ENCODE data around the gene DTNA. TPM values are rescaled to one million over a fixed set of nuclear protein-coding genes. Genes with fewer than 3 reads are reported as not detected.
"Not testable (repeated sequence)": the region's sequence is repeated elsewhere in the genome, so short reads cannot be mapped to it uniquely, and the experiment has no call there.

Gene DTNA
- total RNA-seq, 1 donor from 2014 or later: 55.7 TPM

GRCh38 chr18:34723143-34723542 lies 13.0 kb downstream of the DTNA start:
- no peak for DNase-seq (ENCODE audit: low spot score)

- DNase-seq (ENCODE audit: low spot score): not testable (repeated sequence)
Observed at GRCh38 chr18:34725737-34726136, 15.6 kb downstream of the DTNA start.

- DNase-seq (ENCODE audit: low spot score): no peak
Observed at GRCh38 chr18:34726286-34727004, 16.3 kb downstream of the DTNA start.

GRCh38 chr18:34729264-34729663 lies 19.2 kb downstream of the DTNA start:
- DNase-seq (ENCODE audit: low spot score): no peak

- no peak for DNase-seq (ENCODE audit: low spot score)
Observed at GRCh38 chr18:34729740-34730355, 19.8 kb downstream of the DTNA start.

GRCh38 chr18:34730774-34731173 lies 20.7 kb downstream of the DTNA start:
- no peak for DNase-seq (ENCODE audit: low spot score)

- no peak for DNase-seq (ENCODE audit: low spot score)
Observed at GRCh38 chr18:34734056-34734455, 24.0 kb downstream of the DTNA start.

GRCh38 chr18:34734526-34734925 lies 24.4 kb downstream of the DTNA start:
- not testable (repeated sequence) for DNase-seq (ENCODE audit: low spot score)

- DNase-seq (ENCODE audit: low spot score): no peak
Observed at GRCh38 chr18:34738175-34738894, 28.2 kb downstream of the DTNA start.

- no peak for DNase-seq (ENCODE audit: low spot score)
Observed at GRCh38 chr18:34740101-34740500, 30.0 kb downstream of the DTNA start.

GRCh38 chr18:34740724-34741123 lies 30.6 kb downstream of the DTNA start:
- no peak for DNase-seq (ENCODE audit: low spot score)

- no peak for DNase-seq (ENCODE audit: low spot score)
Observed at GRCh38 chr18:34741401-34741800, 31.3 kb downstream of the DTNA start.

- no peak for DNase-seq (ENCODE audit: low spot score)
Observed at GRCh38 chr18:34742891-34743341, 32.8 kb downstream of the DTNA start.

- no peak for DNase-seq (ENCODE audit: low spot score)
Observed at GRCh38 chr18:34744569-34744968, 34.5 kb downstream of the DTNA start.

- no peak for DNase-seq (ENCODE audit: low spot score)
Observed at GRCh38 chr18:34746614-34747013, 36.5 kb downstream of the DTNA start.

GRCh38 chr18:34749721-34750120 lies 39.6 kb downstream of the DTNA start:
- no peak for DNase-seq (ENCODE audit: low spot score)

GRCh38 chr18:34752056-34752455 lies 42.0 kb downstream of the DTNA start:
- DNase-seq (ENCODE audit: low spot score): no peak

GRCh38 chr18:34754300-34754699 lies 44.2 kb downstream of the DTNA start:
- no peak for DNase-seq (ENCODE audit: low spot score)

GRCh38 chr18:34757666-34758065 lies 47.6 kb downstream of the DTNA start:
- DNase-seq (ENCODE audit: low spot score): no peak

- no peak for DNase-seq (ENCODE audit: low spot score)
Observed at GRCh38 chr18:34758378-34758948, 48.4 kb downstream of the DTNA start.

GRCh38 chr18:34760444-34760843 lies 50.3 kb downstream of the DTNA start:
- no peak for DNase-seq (ENCODE audit: low spot score)

GRCh38 chr18:34764451-34764850 lies 54.4 kb downstream of the DTNA start:
- DNase-seq (ENCODE audit: low spot score): no peak
